OCI-LY1 (cell line): Measurements from ENCODE around the gene POLH.

Experiments
- H2AFZ ChIP-seq: fragments of 200-600 bp; sonication (generic), shearing (Covaris generic); 2 replicates; pipeline ENCODE4 v1.6.0; 2014; ENCODE audit warnings: antibody characterized with exemption, mild to moderate bottlenecking, low read length
- H3F3A ChIP-seq: fragments of 200-600 bp; sonication (generic), shearing (Covaris generic); 2 replicates; pipeline ENCODE4 v1.6.0; 2014; ENCODE audit warnings: mild to moderate bottlenecking, antibody characterized with exemption, low read length, moderate library complexity; ENCODE audit not compliant: insufficient read depth
- H3K27ac ChIP-seq: fragments of 200-600 bp; sonication (generic); 2 replicates; pipeline ENCODE4 v1.5.1; 2014; ENCODE audit warnings: low read length, mixed run types, mild to moderate bottlenecking, low read depth; ENCODE audit not compliant: poor library complexity, severe bottlenecking
- H3K27me3 ChIP-seq: fragments of 200-600 bp; sonication (generic); 2 replicates; pipeline ENCODE4 v1.6.0; 2014; ENCODE audit warnings: antibody characterized with exemption, mild to moderate bottlenecking, low read length, moderate library complexity; ENCODE audit not compliant: insufficient read depth
- H3K36me3 ChIP-seq: fragments of 200-600 bp; sonication (generic); 2 replicates; pipeline ENCODE4 v1.6.1; 2014; ENCODE audit warnings: mild to moderate bottlenecking, antibody characterized with exemption, low read length, moderate library complexity, mixed read lengths; ENCODE audit not compliant: insufficient read depth
- H3K4me1 ChIP-seq: fragments of 200-600 bp; sonication (generic); 2 replicates; pipeline ENCODE4 v1.5.1; 2014; ENCODE audit warnings: mild to moderate bottlenecking, low read length, moderate library complexity; ENCODE audit not compliant: insufficient read depth, severe bottlenecking
- H3K4me2 ChIP-seq: fragments of 200-600 bp; sonication (generic), shearing (Covaris generic); 2 replicates; pipeline ENCODE4 v1.6.1; 2014; ENCODE audit warnings: low read length
- H3K4me3 ChIP-seq: fragments of 200-600 bp; sonication (generic); 2 replicates; pipeline ENCODE4 v1.5.1; 2014; ENCODE audit warnings: low read length, low read depth, mild to moderate bottlenecking, mixed read lengths; ENCODE audit not compliant: poor library complexity, severe bottlenecking
- H3K79me2 ChIP-seq: fragments of 200-600 bp; shearing (Covaris generic); 2 replicates; pipeline ENCODE4 v1.6.1; 2016; ENCODE audit warnings: mixed run types, low read length, mixed read lengths; ENCODE audit not compliant: insufficient read depth
- H3K9ac ChIP-seq: fragments of 200-600 bp; sonication (generic), shearing (Covaris generic); 2 replicates; pipeline ENCODE4 v1.6.1; 2014; ENCODE audit warnings: mild to moderate bottlenecking, low read length, mixed read lengths
- H3K9me2 ChIP-seq: fragments of 200-600 bp; sonication (generic), shearing (Covaris generic); 2 replicates; pipeline ENCODE4 v1.6.1; 2014; ENCODE audit warnings: low read depth, mild to moderate bottlenecking, low read length, mixed read lengths
- H3K9me3 ChIP-seq: fragments of 200-600 bp; shearing (Covaris generic); 2 replicates; pipeline ENCODE4 v1.6.1; 2014; ENCODE audit warnings: low read length, mixed read lengths
- H4K20me1 ChIP-seq: fragments of 200-600 bp; sonication (generic), shearing (Covaris generic); 2 replicates; pipeline ENCODE4 v1.6.0; 2016; ENCODE audit warnings: mild to moderate bottlenecking, low read length; ENCODE audit not compliant: insufficient read depth
- EZH2 ChIP-seq: fragments of 200-600 bp; sonication (generic), shearing (Covaris generic); IDR thresholded peaks from 2 replicates; pipeline ENCODE4 v1.8.0; 2017; ENCODE audit warnings: borderline replicate concordance, mixed run types, mild to moderate bottlenecking, antibody characterized with exemption, low read length, moderate library complexity, mixed read lengths
- TF ChIP-seq, protein P1 (sequence below): fragments of 200-600 bp; sonication (generic), shearing (Covaris generic); IDR thresholded peaks from 2 replicates; pipeline ENCODE4 v1.5.1; 2017; ENCODE audit warnings: mild to moderate bottlenecking, antibody characterized with exemption, low read length, moderate library complexity, mixed read lengths

Gene POLH

DNA sequence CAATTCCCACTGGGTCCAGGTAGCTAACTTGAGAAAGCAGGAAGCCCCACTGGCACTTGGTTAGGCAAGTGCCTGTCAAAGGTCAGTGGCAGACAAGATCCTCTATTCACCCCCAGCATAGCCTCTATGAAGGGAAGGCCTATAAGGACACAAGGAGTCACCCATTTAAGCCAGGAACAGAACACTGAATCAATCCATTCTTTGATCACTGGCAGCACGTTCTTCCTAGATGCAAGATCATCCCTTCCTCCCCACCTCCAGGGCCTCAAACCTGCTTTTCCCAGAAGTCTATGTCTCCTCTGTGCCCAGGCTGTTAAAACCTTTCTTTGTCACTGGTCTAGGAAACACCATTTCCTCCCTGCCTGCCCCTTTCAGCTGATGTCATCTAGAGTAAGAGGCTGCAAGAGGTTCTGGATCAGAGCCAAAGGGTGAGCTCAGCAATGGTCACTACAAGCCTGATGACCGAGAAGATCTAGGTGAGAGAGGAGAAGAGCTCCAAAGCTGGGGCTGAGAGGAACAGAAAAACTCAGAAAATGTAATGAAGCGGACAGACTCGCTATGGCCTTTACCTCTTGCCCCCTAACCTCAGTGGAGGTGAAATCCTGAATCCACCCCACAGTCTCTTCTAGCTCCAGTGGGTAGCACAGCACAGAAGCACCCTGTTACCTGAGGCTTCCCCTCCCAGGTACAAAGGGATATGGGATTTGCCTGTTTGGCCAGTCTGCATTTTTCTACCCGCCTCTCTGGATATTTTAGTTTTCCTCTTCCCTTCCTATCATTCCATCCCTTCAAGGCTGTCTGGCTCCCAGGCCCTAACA, 51.2 kb downstream of the POLH start:
- Histone ChIP-seq H3K4me2 (peak overlapping the region; percentile 89), H3F3A (no peaks in the 10 kb centered on the region), H3K4me1 (peaks cover 30% of the 10 kb centered on the region), H3K27me3 (no peaks in the 10 kb centered on the region), H3K9ac (peak overlapping the region; percentile 15; the same call in 1 of the 2 replicates), H3K36me3 (peaks cover 47% of the 10 kb centered on the region), H2AFZ (no peak overlapping the region), H3K4me3 (peak overlapping the region; percentile 90), H3K79me2 (no peaks in the 10 kb centered on the region), H3K27ac (peak overlapping the region; percentile 25), H4K20me1 (no peaks in the 10 kb centered on the region), H3K9me3 (no peaks in the 10 kb centered on the region), H3K9me2 (no peaks in the 10 kb centered on the region)
- TF ChIP-seq, protein P1, sequence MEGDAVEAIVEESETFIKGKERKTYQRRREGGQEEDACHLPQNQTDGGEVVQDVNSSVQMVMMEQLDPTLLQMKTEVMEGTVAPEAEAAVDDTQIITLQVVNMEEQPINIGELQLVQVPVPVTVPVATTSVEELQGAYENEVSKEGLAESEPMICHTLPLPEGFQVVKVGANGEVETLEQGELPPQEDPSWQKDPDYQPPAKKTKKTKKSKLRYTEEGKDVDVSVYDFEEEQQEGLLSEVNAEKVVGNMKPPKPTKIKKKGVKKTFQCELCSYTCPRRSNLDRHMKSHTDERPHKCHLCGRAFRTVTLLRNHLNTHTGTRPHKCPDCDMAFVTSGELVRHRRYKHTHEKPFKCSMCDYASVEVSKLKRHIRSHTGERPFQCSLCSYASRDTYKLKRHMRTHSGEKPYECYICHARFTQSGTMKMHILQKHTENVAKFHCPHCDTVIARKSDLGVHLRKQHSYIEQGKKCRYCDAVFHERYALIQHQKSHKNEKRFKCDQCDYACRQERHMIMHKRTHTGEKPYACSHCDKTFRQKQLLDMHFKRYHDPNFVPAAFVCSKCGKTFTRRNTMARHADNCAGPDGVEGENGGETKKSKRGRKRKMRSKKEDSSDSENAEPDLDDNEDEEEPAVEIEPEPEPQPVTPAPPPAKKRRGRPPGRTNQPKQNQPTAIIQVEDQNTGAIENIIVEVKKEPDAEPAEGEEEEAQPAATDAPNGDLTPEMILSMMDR, result no peak
- TF ChIP-seq EZH2, result no peak

- Histone ChIP-seq H3K4me3 (peak overlapping the region; percentile 90), H3K9ac (peak overlapping the region; percentile 94), H3F3A (no peaks in the 10 kb centered on the region), H3K4me2 (peak overlapping the region; percentile 89), H3K36me3 (peaks cover 34% of the 10 kb centered on the region), H3K27ac (peak overlapping the region; percentile 55), H3K9me2 (no peaks in the 10 kb centered on the region), H3K4me1 (peaks cover 30% of the 10 kb centered on the region), H3K9me3 (no peaks in the 10 kb centered on the region), H2AFZ (no peak overlapping the region), H3K79me2 (no peaks in the 10 kb centered on the region), H3K27me3 (no peaks in the 10 kb centered on the region), H4K20me1 (no peaks in the 10 kb centered on the region)
- TF ChIP-seq, protein P1, result peak; percentile 35; the same call in 1 of the 2 replicates
- no peak for TF ChIP-seq EZH2
These were observed 52.6 kb downstream of the POLH start for GRCh38 chr6:43628393-43629103.

- no peaks in the 10 kb centered on the region for H3K27me3 ChIP-seq
- TF ChIP-seq, protein P1, result no peak
- TF ChIP-seq EZH2, result no peak
- peak within 1 kb of the TSS; percentile 90 for H3K4me3 ChIP-seq
- no peaks in the 10 kb centered on the region for H3K9me3 ChIP-seq
- no peaks in the 10 kb centered on the region for H3K9me2 ChIP-seq
- peaks cover 28% of the 10 kb centered on the region for H3K36me3 ChIP-seq
- no peaks in the 10 kb centered on the region for H3K79me2 ChIP-seq
- H3K27ac ChIP-seq, result peak within 1 kb of the TSS; percentile 97
- H4K20me1 ChIP-seq, result no peaks in the 10 kb centered on the region
- peak within 1 kb of the TSS; percentile 95 for H3K9ac ChIP-seq
- H3K4me1 ChIP-seq, result peaks cover 30% of the 10 kb centered on the region
- H3F3A ChIP-seq, result no peaks in the 10 kb centered on the region
- peak within 1 kb of the TSS; percentile 95 for H3K4me2 ChIP-seq
- H2AFZ ChIP-seq, result no peak within 1 kb of the TSS; the same call in none of the 2 replicates
These were observed 53.1 kb downstream of the POLH start, which contains the start of gene GTPBP2 for GRCh38 chr6:43629104-43629504. Gene GTPBP2 (minus strand): TSS chr6:43629264. CDS start chr6:43629162, 102 bp downstream.
